HEK293T (cell line): ENCODE measurements around the gene PROX2.

ENCODE experiments used
- CTCF ChIA-PET: fragments of 350-600 bp; formaldehyde crosslinking; extraction: SDS; loops from one replicate; lab custom pipeline; 2021; ENCODE audit warnings: antibody characterized with exemption, inconsistent platforms; lab: Yijun Ruan, JAX
- POLR2A ChIA-PET: fragments of 350-600 bp; formaldehyde crosslinking; extraction: SDS; loops from one replicate; lab custom pipeline; 2020; ENCODE audit warnings: antibody characterized with exemption, inconsistent platforms; lab: Yijun Ruan, JAX
- DNase-seq: peaks from one replicate; pipeline ENCODE4 v3.0.0; 2012; ENCODE audit warnings: mixed read lengths; ENCODE audit errors: extremely low spot score
- ARNT ChIP-seq: fragments of 450-650 bp; IDR thresholded peaks from 2 replicates; pipeline ENCODE4 v1.6.1; 2017; ENCODE audit warnings: mild to moderate bottlenecking
- BHLHE40 ChIP-seq: fragments of 450-650 bp; IDR thresholded peaks from 2 replicates; pipeline ENCODE4 v1.6.1; 2016; ENCODE audit warnings: mild to moderate bottlenecking, moderate library complexity, borderline replicate concordance
- CTBP1 ChIP-seq: fragments of 450-650 bp; IDR thresholded peaks from 2 replicates; pipeline ENCODE4 v1.6.1; 2016; ENCODE audit warnings: borderline replicate concordance
- ELF4 ChIP-seq: fragments of 450-650 bp; IDR thresholded peaks from 2 replicates; pipeline ENCODE4 v1.6.1; 2017; ENCODE audit warnings: antibody characterized with exemption
- FOXA1 ChIP-seq: fragments of 450-650 bp; IDR thresholded peaks from 2 replicates; pipeline ENCODE4 v1.6.1; 2016; ENCODE audit warnings: mild to moderate bottlenecking
- FOXK2 ChIP-seq: fragments of 450-650 bp; IDR thresholded peaks from 2 replicates; pipeline ENCODE4 v1.6.1; 2016; ENCODE audit warnings: mild to moderate bottlenecking
- FOXM1 ChIP-seq: fragments of 450-650 bp; IDR thresholded peaks from 2 replicates; pipeline ENCODE4 v1.6.1; 2017; ENCODE audit warnings: mild to moderate bottlenecking, borderline replicate concordance
- HDGF ChIP-seq: fragments of 450-650 bp; IDR thresholded peaks from 2 replicates; pipeline ENCODE4 v1.6.1; 2017; ENCODE audit warnings: antibody characterized with exemption, borderline replicate concordance
- L3MBTL2 ChIP-seq: fragments of 450-650 bp; conservative IDR thresholded peaks from 2 replicates; pipeline ENCODE4 v1.6.1; 2016; ENCODE audit warnings: mild to moderate bottlenecking
- LEF1 ChIP-seq: fragments of 450-650 bp; IDR thresholded peaks from 2 replicates; pipeline ENCODE4 v1.6.1; 2017; ENCODE audit warnings: mild to moderate bottlenecking, borderline replicate concordance
- NFRKB ChIP-seq: fragments of 450-650 bp; IDR thresholded peaks from 2 replicates; pipeline ENCODE4 v1.6.1; 2016; ENCODE audit warnings: mild to moderate bottlenecking, moderate library complexity
- PKNOX1 ChIP-seq: fragments of 450-650 bp; IDR thresholded peaks from 2 replicates; pipeline ENCODE4 v1.6.1; 2016
- SUZ12 ChIP-seq: fragments of 450-650 bp; IDR thresholded peaks from 2 replicates; pipeline ENCODE4 v1.6.1; 2016; ENCODE audit warnings: mild to moderate bottlenecking
- TARDBP ChIP-seq: fragments of 450-650 bp; IDR thresholded peaks from 2 replicates; pipeline ENCODE4 v1.6.1; 2016
- ZNF384 ChIP-seq: fragments of 450-650 bp; IDR thresholded peaks from 2 replicates; pipeline ENCODE4 v1.6.1; 2016

The PROX2 gene

GRCh38 chr14:74912111-74912510 lies 36.2 kb upstream of the PROX2 start:
- ChIA-PET CTCF (interaction anchor here (1.0 to 1.3 kb wide), 2 partner anchors 13 to 51 kb away, joined by 3 to 5 read pairs; no protein-coding TSS in a partner anchor), POLR2A (interaction anchor here (1.4 kb wide), 1 partner anchor 11 kb away, joined by 4 read pairs; the partner anchor contains the start of gene RPS6KL1)
- DNase-seq, result no peak
- TF ChIP-seq CTBP1 (no peak), PKNOX1 (no peak), HDGF (no peak), ELF4 (no peak), TARDBP (no peak), BHLHE40 (no peak), FOXA1 (no peak), LEF1 (no peak), L3MBTL2 (no peak), ARNT (no peak), FOXM1 (no peak)

GRCh38 chr14:74911704-74912103 lies 35.8 kb upstream of the PROX2 start:
- DNase-seq, result no peak
- no peak for TF ChIP-seq FOXM1
- no peak for TF ChIP-seq LEF1
- TF ChIP-seq ZNF384, result no peak
- no peak for TF ChIP-seq ARNT
- ChIA-PET POLR2A (interaction anchor here (1.4 kb wide), 1 partner anchor 11 kb away, joined by 4 read pairs; the partner anchor contains the start of gene RPS6KL1), CTCF (interaction anchor here (1.0 to 1.3 kb wide), 2 partner anchors 13 to 51 kb away, joined by 3 to 5 read pairs; no protein-coding TSS in a partner anchor)

GRCh38 chr14:74911221-74911620 lies 35.3 kb upstream of the PROX2 start:
- ChIA-PET CTCF (interaction anchor here (1.3 kb wide), 1 partner anchor 50 kb away, joined by 5 read pairs; no protein-coding TSS in a partner anchor), POLR2A (interaction anchor here (1.4 kb wide), 1 partner anchor 12 kb away, joined by 4 read pairs; the partner anchor contains the start of gene RPS6KL1)
- DNase-seq, result no peak
- TF ChIP-seq HDGF, result no peak
- TF ChIP-seq LEF1, result no peak
- no peak for TF ChIP-seq ARNT
- no peak for TF ChIP-seq PKNOX1
- TF ChIP-seq FOXK2, result no peak
- no peak for TF ChIP-seq FOXA1
- TF ChIP-seq SUZ12, result no peak
- TF ChIP-seq BHLHE40, result no peak
- TF ChIP-seq NFRKB, result no peak
- TF ChIP-seq ELF4, result no peak
- TF ChIP-seq ZNF384, result no peak
- no peak for TF ChIP-seq L3MBTL2
- no peak for TF ChIP-seq CTBP1
- TF ChIP-seq FOXM1, result no peak

- DNase-seq, result no peak
These were observed 34.6 kb upstream of the PROX2 start for GRCh38 chr14:74910556-74910955.

GRCh38 chr14:74909911-74910310 lies 34.0 kb upstream of the PROX2 start:
- TF ChIP-seq FOXK2, result no peak
- no peak for TF ChIP-seq ELF4
- TF ChIP-seq PKNOX1, result no peak
- no peak for TF ChIP-seq TARDBP
- no peak for TF ChIP-seq CTBP1
- TF ChIP-seq L3MBTL2, result no peak
- TF ChIP-seq FOXM1, result no peak
- no peak for TF ChIP-seq HDGF
- no peak for TF ChIP-seq FOXA1
- TF ChIP-seq ARNT, result no peak
- TF ChIP-seq SUZ12, result no peak
- TF ChIP-seq NFRKB, result no peak
- POLR2A ChIA-PET, result interaction anchor here (1.0 kb wide), 1 partner anchor 13 kb away, joined by 6 read pairs; the partner anchor contains the start of gene RPS6KL1
- no peak for DNase-seq
- CTCF ChIA-PET, result interaction anchor here (0.9 kb wide), 1 partner anchor 10 kb away, joined by 3 read pairs; no protein-coding TSS in a partner anchor

More at GRCh38 chr14:74910556-74910955, 34.6 kb upstream of the PROX2 start:
- CTCF ChIA-PET, result interaction anchor here (0.9 kb wide), 1 partner anchor 10 kb away, joined by 3 read pairs; no protein-coding TSS in a partner anchor
- POLR2A ChIA-PET, result interaction anchor here (1.0 to 1.4 kb wide), 2 partner anchors 12 to 13 kb away, joined by 4 to 6 read pairs; partner anchors contain the start of gene RPS6KL1
- TF ChIP-seq FOXK2 (no peak), ZNF384 (peak; percentile 77)

GRCh38 chr14:74909501-74909900 lies 33.6 kb upstream of the PROX2 start:
- no peak for DNase-seq
- POLR2A ChIA-PET, result interaction anchor here (1.0 kb wide), 1 partner anchor 14 kb away, joined by 6 read pairs; the partner anchor contains the start of gene RPS6KL1

More at GRCh38 chr14:74909501-74909900, 33.6 kb upstream of the PROX2 start:
- CTCF ChIA-PET, result interaction anchor here (0.9 kb wide), 1 partner anchor 9 kb away, joined by 3 read pairs; no protein-coding TSS in a partner anchor
- TF ChIP-seq CTBP1 (no peak), HDGF (no peak), L3MBTL2 (no peak), TARDBP (no peak), FOXM1 (no peak), LEF1 (no peak), ZNF384 (no peak), SUZ12 (no peak), FOXA1 (no peak), ARNT (no peak)
